ENCODE results near the gene THSD7A.
A peak's percentile ranks its signal among the peaks of the same experiment; 100 is the strongest.

THSD7A gene

GRCh38 chr7:11831156-11831735 lies 752 bp downstream of the THSD7A start:
- Mint-ChIP-seq H3K4me3 (peak overlapping the region; percentile 21), H3K4me1 (peaks cover 11% of the 10 kb centered on the region), H3K27me3 (peaks cover 44% of the 10 kb centered on the region), H3K9me3 (no peaks in the 10 kb centered on the region), H3K27ac (no peak overlapping the region), H3K36me3 (ENCODE audit: low read depth) (no peaks in the 10 kb centered on the region)
- ATAC-seq: no peak
- no peak for DNase-seq

- ATAC-seq: no peak
- Mint-ChIP-seq H3K27ac (no peak overlapping the region), H3K27me3 (peaks cover 44% of the 10 kb centered on the region), H3K36me3 (ENCODE audit: low read depth) (no peaks in the 10 kb centered on the region), H3K9me3 (no peaks in the 10 kb centered on the region), H3K4me1 (peaks cover 11% of the 10 kb centered on the region), H3K4me3 (peak overlapping the region; percentile 3)
- DNase-seq: no peak
Measured at GRCh38 chr7:11830582-11831155, 1.3 kb downstream of the THSD7A start.

- Mint-ChIP-seq H3K4me3 (no peak overlapping the region), H3K4me1 (peaks cover 11% of the 10 kb centered on the region), H3K27me3 (peaks cover 44% of the 10 kb centered on the region), H3K36me3 (ENCODE audit: low read depth) (no peaks in the 10 kb centered on the region), H3K27ac (no peak overlapping the region), H3K9me3 (no peaks in the 10 kb centered on the region)
- ATAC-seq (no peak), DNase-seq (no peak)
Measured at GRCh38 chr7:11829954-11830353, 2.0 kb downstream of the THSD7A start.

GRCh38 chr7:11819947-11820346 lies 12.1 kb downstream of the THSD7A start:
- H3K27ac Mint-ChIP-seq: no peak overlapping the region
- no peaks in the 10 kb centered on the region for H3K9me3 Mint-ChIP-seq
- no peaks in the 10 kb centered on the region for H3K36me3 Mint-ChIP-seq (ENCODE audit: low read depth)
- no peak for DNase-seq
- no peaks in the 10 kb centered on the region for H3K4me1 Mint-ChIP-seq
- H3K27me3 Mint-ChIP-seq: no peaks in the 10 kb centered on the region
- no peak overlapping the region for H3K4me3 Mint-ChIP-seq
- ATAC-seq: no peak

GRCh38 chr7:11819271-11819670 lies 12.7 kb downstream of the THSD7A start:
- DNase-seq (no peak), ATAC-seq (no peak)
- no peaks in the 10 kb centered on the region for H3K36me3 Mint-ChIP-seq (ENCODE audit: low read depth)
- H3K27me3 Mint-ChIP-seq: no peaks in the 10 kb centered on the region
- no peaks in the 10 kb centered on the region for H3K4me1 Mint-ChIP-seq
- no peaks in the 10 kb centered on the region for H3K9me3 Mint-ChIP-seq
- H3K4me3 Mint-ChIP-seq: no peak overlapping the region
- H3K27ac Mint-ChIP-seq: no peak overlapping the region

GRCh38 chr7:11818281-11818680 lies 13.7 kb downstream of the THSD7A start:
- no peaks in the 10 kb centered on the region for H3K4me1 Mint-ChIP-seq
- DNase-seq (no peak), ATAC-seq (no peak)
- no peak overlapping the region for H3K27ac Mint-ChIP-seq
- no peak overlapping the region for H3K4me3 Mint-ChIP-seq
- H3K27me3 Mint-ChIP-seq: no peaks in the 10 kb centered on the region
- no peaks in the 10 kb centered on the region for H3K36me3 Mint-ChIP-seq (ENCODE audit: low read depth)
- H3K9me3 Mint-ChIP-seq: no peaks in the 10 kb centered on the region

- no peak overlapping the region for H3K4me3 Mint-ChIP-seq
- ATAC-seq (no peak), DNase-seq (no peak)
- H3K27ac Mint-ChIP-seq: no peak overlapping the region
- H3K27me3 Mint-ChIP-seq: no peaks in the 10 kb centered on the region
- no peaks in the 10 kb centered on the region for H3K9me3 Mint-ChIP-seq
- H3K4me1 Mint-ChIP-seq: no peaks in the 10 kb centered on the region
- H3K36me3 Mint-ChIP-seq (ENCODE audit: low read depth): no peaks in the 10 kb centered on the region
Measured at GRCh38 chr7:11817111-11817740, 14.8 kb downstream of the THSD7A start.

- Mint-ChIP-seq H3K9me3 (no peaks in the 10 kb centered on the region), H3K27ac (no peak overlapping the region), H3K4me3 (no peak overlapping the region), H3K4me1 (no peaks in the 10 kb centered on the region), H3K36me3 (ENCODE audit: low read depth) (no peaks in the 10 kb centered on the region), H3K27me3 (no peaks in the 10 kb centered on the region)
- DNase-seq: no peak
- ATAC-seq: no peak
Measured at GRCh38 chr7:11811709-11812108, 20.3 kb downstream of the THSD7A start.

- no peak overlapping the region for H3K4me3 Mint-ChIP-seq
- DNase-seq: no peak
- no peak for ATAC-seq
- no peaks in the 10 kb centered on the region for H3K4me1 Mint-ChIP-seq
- H3K9me3 Mint-ChIP-seq: no peaks in the 10 kb centered on the region
- H3K27me3 Mint-ChIP-seq: no peaks in the 10 kb centered on the region
- H3K36me3 Mint-ChIP-seq (ENCODE audit: low read depth): no peaks in the 10 kb centered on the region
- H3K27ac Mint-ChIP-seq: no peak overlapping the region
Measured at GRCh38 chr7:11810043-11810625, 21.9 kb downstream of the THSD7A start.

- Mint-ChIP-seq H3K36me3 (ENCODE audit: low read depth) (no peaks in the 10 kb centered on the region), H3K27me3 (no peaks in the 10 kb centered on the region), H3K4me1 (no peaks in the 10 kb centered on the region), H3K9me3 (no peaks in the 10 kb centered on the region), H3K4me3 (no peak overlapping the region), H3K27ac (no peak overlapping the region)
- ATAC-seq: no peak
- no peak for DNase-seq
Measured at GRCh38 chr7:11807000-11807399, 25.0 kb downstream of the THSD7A start.

GRCh38 chr7:11804621-11805020 lies 27.4 kb downstream of the THSD7A start:
- no peaks in the 10 kb centered on the region for H3K27me3 Mint-ChIP-seq
- no peaks in the 10 kb centered on the region for H3K9me3 Mint-ChIP-seq
- no peak overlapping the region for H3K27ac Mint-ChIP-seq
- no peaks in the 10 kb centered on the region for H3K36me3 Mint-ChIP-seq (ENCODE audit: low read depth)
- DNase-seq (no peak), ATAC-seq (no peak)
- no peak overlapping the region for H3K4me3 Mint-ChIP-seq
- no peaks in the 10 kb centered on the region for H3K4me1 Mint-ChIP-seq

GRCh38 chr7:11795231-11795630 lies 36.8 kb downstream of the THSD7A start:
- Mint-ChIP-seq H3K4me1 (no peaks in the 10 kb centered on the region), H3K9me3 (no peaks in the 10 kb centered on the region), H3K27me3 (no peaks in the 10 kb centered on the region), H3K36me3 (ENCODE audit: low read depth) (no peaks in the 10 kb centered on the region), H3K27ac (no peak overlapping the region), H3K4me3 (no peak overlapping the region)
- no peak for ATAC-seq
- no peak for DNase-seq

GRCh38 chr7:11792166-11792565 lies 39.8 kb downstream of the THSD7A start:
- H3K4me1 Mint-ChIP-seq: no peaks in the 10 kb centered on the region
- no peak overlapping the region for H3K27ac Mint-ChIP-seq
- ATAC-seq (no peak), DNase-seq (no peak)
- H3K36me3 Mint-ChIP-seq (ENCODE audit: low read depth): no peaks in the 10 kb centered on the region
- no peak overlapping the region for H3K4me3 Mint-ChIP-seq
- no peaks in the 10 kb centered on the region for H3K9me3 Mint-ChIP-seq
- H3K27me3 Mint-ChIP-seq: no peaks in the 10 kb centered on the region

- Mint-ChIP-seq H3K9me3 (no peaks in the 10 kb centered on the region), H3K4me3 (no peak overlapping the region), H3K27me3 (no peaks in the 10 kb centered on the region), H3K27ac (no peak overlapping the region), H3K4me1 (no peaks in the 10 kb centered on the region), H3K36me3 (ENCODE audit: low read depth) (no peaks in the 10 kb centered on the region)
- ATAC-seq (no peak), DNase-seq (no peak)
Measured at GRCh38 chr7:11788568-11788967, 43.4 kb downstream of the THSD7A start.

GRCh38 chr7:11787534-11787933 lies 44.5 kb downstream of the THSD7A start:
- Mint-ChIP-seq H3K4me3 (no peak overlapping the region), H3K27ac (no peak overlapping the region)
- ATAC-seq: no peak

More at GRCh38 chr7:11787534-11787933, 44.5 kb downstream of the THSD7A start:
- Mint-ChIP-seq H3K4me1 (no peaks in the 10 kb centered on the region), H3K9me3 (no peaks in the 10 kb centered on the region), H3K36me3 (ENCODE audit: low read depth) (no peaks in the 10 kb centered on the region), H3K27me3 (no peaks in the 10 kb centered on the region)
- DNase-seq: no peak

All from activated naive CD8-positive, alpha-beta T cell treated with anti-CD3 and anti-CD28 coated beads, Interleukin-2, amount 50 U/mL, for 24 hours (primary cell).